Skeletal muscle satellite cell (primary cell): Measurements from ENCODE around the gene KIF12.
"Not testable (repeated sequence)": the region's sequence is repeated elsewhere in the genome, so short reads cannot be mapped to it uniquely, and the experiment has no call there.

Experiments used
- H3K27me3 ChIP-seq: 2 replicates; pipeline ENCODE4 v1.7.0; 2013; ENCODE audit warnings: low read length; ENCODE audit not compliant: control insufficient read depth, insufficient read depth
- H3K36me3 ChIP-seq: 2 replicates; pipeline ENCODE4 v1.7.0; 2013; ENCODE audit warnings: mild to moderate bottlenecking, control low read depth, low read length; ENCODE audit not compliant: insufficient read depth
- H3K4me1 ChIP-seq: 2 replicates; pipeline ENCODE4 v1.7.0; 2013; ENCODE audit warnings: low read length; ENCODE audit not compliant: control insufficient read depth, insufficient read depth
- H3K4me2 ChIP-seq: 2 replicates; pipeline ENCODE4 v1.7.0; 2013; ENCODE audit warnings: mild to moderate bottlenecking, low read length
- H3K4me3 ChIP-seq: 2 replicates; pipeline ENCODE4 v1.7.0; 2013; ENCODE audit warnings: low read length
- H3K9ac ChIP-seq: 2 replicates; pipeline ENCODE4 v1.7.0; 2013; ENCODE audit warnings: mild to moderate bottlenecking, low read depth, low read length, moderate library complexity
- H3K9me3 ChIP-seq: replicated peaks from 2 replicates; pipeline ENCODE4 v1.7.0; 2013; ENCODE audit warnings: mild to moderate bottlenecking, control low read depth, low read length

The KIF12 gene

DNA sequence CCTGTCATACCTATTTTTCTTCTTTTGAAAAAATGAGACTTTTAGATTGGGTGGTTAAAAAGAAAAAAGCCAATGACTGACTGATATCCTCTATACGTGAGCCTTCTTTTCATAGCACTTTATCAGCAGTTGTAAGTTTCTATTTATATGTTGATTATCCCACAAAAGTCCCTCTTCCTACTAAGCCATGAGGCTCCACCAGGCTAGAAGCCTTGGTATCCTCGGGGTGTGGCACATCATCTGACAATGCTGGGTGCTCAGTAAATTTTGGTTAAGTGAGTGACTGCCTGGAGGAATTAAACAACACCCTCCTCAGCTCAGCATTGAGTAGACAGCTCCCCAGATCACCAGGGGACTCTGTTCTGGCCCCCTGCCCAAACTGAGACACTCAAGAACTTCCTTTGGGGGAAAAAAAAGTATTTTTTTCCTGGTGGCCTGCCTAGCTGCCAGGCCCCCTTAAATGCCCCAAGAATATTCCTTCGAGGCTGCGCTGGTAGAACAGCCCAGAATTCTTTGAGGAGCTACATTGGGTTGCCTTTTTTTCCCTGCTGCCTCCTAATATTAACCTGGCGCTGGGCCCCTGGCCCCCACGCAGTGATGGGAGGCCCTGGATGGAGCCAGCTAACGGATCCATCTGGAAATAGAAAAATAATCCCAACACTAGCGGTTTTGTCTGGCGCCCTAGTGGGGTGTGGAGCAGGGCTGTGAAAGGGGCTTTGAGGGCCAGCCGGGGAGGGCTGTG lies 32.9 kb upstream of the KIF12 start:
- Histone ChIP-seq H3K9ac (no peak overlapping the region), H3K36me3 (no peaks in the 10 kb centered on the region), H3K9me3 (peaks cover 8% of the 10 kb centered on the region), H3K4me3 (no peak overlapping the region), H3K4me2 (no peak overlapping the region), H3K4me1 (no peaks in the 10 kb centered on the region), H3K27me3 (peaks cover 75% of the 10 kb centered on the region)

DNA sequence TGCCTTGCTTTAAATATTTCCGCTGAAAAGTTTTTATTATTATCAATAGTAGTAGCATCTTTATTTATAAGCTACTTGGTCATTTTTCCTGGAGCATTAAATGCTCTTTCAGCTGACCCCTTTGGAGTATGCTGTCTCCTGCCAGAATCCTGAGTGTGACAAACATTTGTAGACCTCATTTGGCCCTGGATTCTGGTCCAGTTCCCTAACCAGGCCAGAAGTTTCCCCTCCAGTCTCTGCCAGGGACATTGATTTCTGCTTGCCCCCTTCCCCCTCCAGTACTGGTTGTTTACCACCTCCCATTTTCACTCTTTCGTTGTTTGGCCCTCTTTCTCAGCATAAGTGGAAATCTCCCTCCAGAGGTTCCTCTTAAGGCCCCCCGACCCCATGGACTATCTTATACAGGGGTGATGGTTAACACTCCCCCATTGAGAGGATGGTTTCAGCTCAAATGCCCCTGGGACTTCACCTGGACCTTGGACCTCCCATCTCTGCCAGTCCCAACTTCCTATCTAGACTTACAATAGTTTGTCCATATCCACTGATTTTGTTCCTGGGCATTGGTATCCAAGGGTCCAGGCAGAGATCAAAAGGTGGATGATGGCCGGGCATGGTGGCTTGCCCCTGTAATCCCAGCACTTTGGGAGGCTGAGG lies 31.7 kb upstream of the KIF12 start:
- H3K9me3 ChIP-seq, result peaks cover 8% of the 10 kb centered on the region
- peaks cover 75% of the 10 kb centered on the region for H3K27me3 ChIP-seq
- H3K4me2 ChIP-seq, result no peak overlapping the region
- H3K9ac ChIP-seq, result no peak overlapping the region
- no peaks in the 10 kb centered on the region for H3K36me3 ChIP-seq
- H3K4me3 ChIP-seq, result no peak overlapping the region
- H3K4me1 ChIP-seq, result no peaks in the 10 kb centered on the region

DNA sequence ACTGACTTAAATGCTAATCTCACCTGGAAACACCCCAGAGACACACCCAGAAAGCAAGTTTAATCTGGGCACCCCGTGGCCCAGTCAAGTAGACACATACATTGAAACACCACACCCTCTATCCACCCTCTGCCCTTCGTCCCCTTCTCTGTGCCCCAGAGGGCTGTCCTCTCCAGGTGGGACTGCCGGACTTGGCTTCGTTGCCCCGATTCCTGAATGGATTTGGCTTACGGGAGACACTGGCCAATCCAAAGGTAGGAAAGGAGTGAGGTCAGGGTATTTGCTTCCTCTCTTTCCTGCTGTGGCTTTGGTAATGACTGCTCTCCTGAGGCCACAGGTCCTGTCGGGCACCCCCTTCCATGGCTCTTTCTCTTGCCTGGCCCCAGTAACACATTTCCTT lies 31.0 kb upstream of the KIF12 start:
- H3K36me3 ChIP-seq, result no peaks in the 10 kb centered on the region
- no peak overlapping the region for H3K4me3 ChIP-seq
- no peak overlapping the region for H3K9ac ChIP-seq
- H3K4me2 ChIP-seq, result no peak overlapping the region
- peaks cover 74% of the 10 kb centered on the region for H3K27me3 ChIP-seq
- no peaks in the 10 kb centered on the region for H3K4me1 ChIP-seq
- peaks cover 8% of the 10 kb centered on the region for H3K9me3 ChIP-seq

DNA sequence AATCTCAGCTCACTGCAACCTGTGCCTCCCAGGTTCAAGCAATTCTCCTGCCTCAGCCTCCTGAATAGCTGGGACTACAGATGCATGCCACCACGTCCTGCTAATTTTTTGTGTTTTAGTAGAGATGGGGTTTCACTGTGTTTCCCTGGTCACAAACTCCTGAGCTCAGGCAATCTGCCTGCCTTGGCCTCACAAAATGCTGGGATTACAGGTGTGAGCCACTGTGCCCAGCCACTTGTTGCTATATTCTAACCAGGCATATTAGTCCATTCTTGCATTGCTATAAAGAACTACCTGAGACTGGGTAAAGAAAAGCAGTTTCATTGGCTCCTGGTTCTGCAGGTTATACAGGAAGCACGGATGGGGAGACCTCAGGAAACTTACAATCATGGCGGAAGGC lies 29.7 kb upstream of the KIF12 start:
- H3K4me3 ChIP-seq, H3K4me1 ChIP-seq, H3K4me2 ChIP-seq, H3K36me3 ChIP-seq, H3K9ac ChIP-seq, H3K9me3 ChIP-seq: not testable (repeated sequence)
- H3K27me3 ChIP-seq, result peaks cover 75% of the 10 kb centered on the region

DNA sequence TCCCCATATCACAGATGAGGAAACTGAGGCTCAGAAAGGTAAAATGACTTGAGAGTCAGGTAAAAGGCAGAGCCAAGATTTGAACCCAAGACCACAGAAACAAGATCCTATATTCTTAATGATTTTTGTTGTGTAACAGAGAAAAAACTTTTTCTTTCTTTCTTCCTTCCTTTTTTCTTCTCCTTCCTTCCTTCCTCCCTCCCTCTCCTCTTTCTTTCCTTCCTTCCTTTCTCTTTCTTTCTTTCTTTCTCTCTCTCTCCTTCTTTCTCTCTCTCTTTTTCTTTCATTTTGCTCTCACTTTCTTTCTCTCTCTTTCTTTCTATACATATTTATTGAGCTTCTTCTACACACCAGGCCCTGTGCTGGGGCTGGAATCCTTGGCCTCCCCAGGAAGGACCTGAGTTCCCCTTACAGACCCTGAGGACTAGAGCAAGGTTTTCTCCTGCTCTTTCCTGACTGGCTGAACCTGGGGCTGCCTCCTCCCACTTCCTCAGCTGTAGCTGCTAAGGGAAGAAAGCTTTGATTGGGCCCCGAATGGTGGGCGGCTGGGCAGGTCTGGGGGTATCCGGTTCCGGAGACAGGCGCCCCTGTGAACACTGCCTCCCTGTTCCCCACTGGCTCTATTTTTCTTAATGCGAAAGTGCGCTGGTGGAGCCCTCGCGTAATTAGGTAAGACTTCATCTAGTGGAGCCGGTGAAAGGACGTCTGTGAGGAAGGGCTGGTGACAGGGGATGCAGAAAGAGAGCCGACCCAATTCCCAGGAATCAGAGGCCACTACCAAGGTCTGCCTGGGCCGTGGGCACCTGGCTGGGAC lies 27.4 kb upstream of the KIF12 start:
- H3K4me3 ChIP-seq, result no peak overlapping the region
- peaks cover 83% of the 10 kb centered on the region for H3K27me3 ChIP-seq
- H3K4me1 ChIP-seq, result no peaks in the 10 kb centered on the region
- no peak overlapping the region for H3K9ac ChIP-seq
- no peaks in the 10 kb centered on the region for H3K36me3 ChIP-seq
- no peak overlapping the region for H3K4me2 ChIP-seq
- H3K9me3 ChIP-seq, result peaks cover 8% of the 10 kb centered on the region

DNA sequence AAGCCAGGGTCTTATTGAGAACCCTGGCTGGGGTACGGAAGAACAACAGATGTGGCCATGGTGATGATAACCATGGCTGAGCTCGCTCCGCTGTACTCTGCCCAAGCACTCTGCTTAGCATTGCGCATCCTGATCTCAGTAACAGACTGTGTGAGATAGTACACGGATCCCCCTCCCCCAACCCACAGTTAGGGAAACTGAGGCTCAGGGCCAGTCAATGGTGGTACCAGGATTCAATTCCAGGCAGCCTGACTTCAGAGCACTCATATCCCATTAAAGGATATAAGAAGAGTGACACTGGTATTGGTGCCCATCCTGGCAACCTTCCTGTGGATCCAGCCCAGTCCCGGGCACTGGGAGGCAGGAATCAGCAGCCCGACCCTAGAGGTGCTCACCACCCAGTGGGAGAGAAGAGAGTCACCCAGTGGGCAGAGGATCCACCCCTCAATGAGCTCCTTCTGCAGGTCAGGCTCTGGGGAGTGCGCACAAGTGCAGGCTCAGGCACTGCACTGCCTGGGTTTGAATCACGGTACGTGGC lies 26.5 kb upstream of the KIF12 start:
- Histone ChIP-seq H3K9me3 (peaks cover 8% of the 10 kb centered on the region), H3K9ac (no peak overlapping the region), H3K4me3 (no peak overlapping the region), H3K27me3 (peaks cover 82% of the 10 kb centered on the region), H3K4me1 (no peaks in the 10 kb centered on the region), H3K4me2 (no peak overlapping the region), H3K36me3 (no peaks in the 10 kb centered on the region)

DNA sequence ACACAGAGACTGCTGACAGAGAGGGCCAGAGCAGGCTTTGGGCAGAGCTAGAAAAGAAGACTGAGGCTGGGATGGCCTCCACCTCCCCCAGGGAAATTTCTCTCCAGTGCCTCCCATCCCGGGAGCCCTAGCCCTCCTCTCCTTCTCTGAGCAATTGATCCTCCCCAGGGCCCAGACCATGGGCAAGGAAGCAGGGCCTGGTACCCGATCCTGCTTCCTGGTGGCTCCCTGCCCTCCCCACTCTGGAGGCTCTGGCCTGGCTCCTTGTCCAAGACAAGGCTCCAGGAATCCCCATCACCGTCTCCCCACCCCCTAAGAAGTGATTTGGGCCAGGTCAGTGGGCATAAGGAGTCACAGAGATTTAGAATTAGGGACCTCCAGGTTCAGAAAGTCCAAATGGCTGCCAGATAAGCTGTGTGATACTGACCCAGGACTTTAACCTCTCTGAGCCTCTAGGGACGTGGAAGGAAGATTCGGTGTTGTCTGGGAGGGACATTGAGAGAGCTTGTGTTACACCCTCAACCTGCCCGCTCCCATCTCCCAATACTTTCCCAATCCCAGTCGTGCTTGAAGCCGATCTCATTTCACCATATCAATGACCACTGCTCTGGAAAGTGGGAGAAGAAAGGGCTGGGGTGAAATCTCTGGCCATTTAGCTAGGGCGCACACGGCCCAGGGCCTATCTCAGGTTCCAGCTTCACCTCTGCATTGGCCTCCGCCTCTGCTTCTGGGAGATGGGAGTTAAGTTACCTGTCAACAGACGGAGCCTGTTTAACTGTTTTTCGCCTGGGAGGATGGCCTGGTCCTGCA lies 25.8 kb upstream of the KIF12 start:
- no peaks in the 10 kb centered on the region for H3K36me3 ChIP-seq
- no peaks in the 10 kb centered on the region for H3K4me1 ChIP-seq
- no peak overlapping the region for H3K4me3 ChIP-seq
- H3K27me3 ChIP-seq, result peaks cover 82% of the 10 kb centered on the region
- no peak overlapping the region for H3K9ac ChIP-seq
- H3K9me3 ChIP-seq, result peaks cover 8% of the 10 kb centered on the region
- no peak overlapping the region for H3K4me2 ChIP-seq

DNA sequence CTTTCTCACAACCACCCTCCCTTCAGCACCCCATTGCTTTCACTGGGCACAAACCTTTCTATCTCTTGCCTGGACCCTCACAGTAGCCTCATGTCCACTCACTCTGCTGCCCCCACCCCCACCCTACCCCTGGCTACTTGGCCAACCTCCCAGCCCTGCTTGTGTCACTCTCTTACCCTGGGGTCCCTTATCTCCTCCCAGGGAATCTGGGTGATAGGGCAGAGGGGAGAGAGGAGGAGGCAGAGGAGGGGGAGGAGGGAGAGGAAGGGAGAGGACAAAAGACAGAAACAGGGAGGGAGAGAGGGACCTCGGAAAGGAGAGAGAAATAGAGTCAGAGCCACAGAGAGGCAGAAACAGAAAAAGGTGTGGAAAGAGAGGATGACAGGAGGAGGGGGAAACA lies 25.0 kb upstream of the KIF12 start:
- Histone ChIP-seq H3K9ac (no peak overlapping the region), H3K4me2 (no peak overlapping the region), H3K4me1 (no peaks in the 10 kb centered on the region), H3K4me3 (no peak overlapping the region), H3K27me3 (peaks cover 81% of the 10 kb centered on the region), H3K36me3 (no peaks in the 10 kb centered on the region), H3K9me3 (peaks cover 8% of the 10 kb centered on the region)

DNA sequence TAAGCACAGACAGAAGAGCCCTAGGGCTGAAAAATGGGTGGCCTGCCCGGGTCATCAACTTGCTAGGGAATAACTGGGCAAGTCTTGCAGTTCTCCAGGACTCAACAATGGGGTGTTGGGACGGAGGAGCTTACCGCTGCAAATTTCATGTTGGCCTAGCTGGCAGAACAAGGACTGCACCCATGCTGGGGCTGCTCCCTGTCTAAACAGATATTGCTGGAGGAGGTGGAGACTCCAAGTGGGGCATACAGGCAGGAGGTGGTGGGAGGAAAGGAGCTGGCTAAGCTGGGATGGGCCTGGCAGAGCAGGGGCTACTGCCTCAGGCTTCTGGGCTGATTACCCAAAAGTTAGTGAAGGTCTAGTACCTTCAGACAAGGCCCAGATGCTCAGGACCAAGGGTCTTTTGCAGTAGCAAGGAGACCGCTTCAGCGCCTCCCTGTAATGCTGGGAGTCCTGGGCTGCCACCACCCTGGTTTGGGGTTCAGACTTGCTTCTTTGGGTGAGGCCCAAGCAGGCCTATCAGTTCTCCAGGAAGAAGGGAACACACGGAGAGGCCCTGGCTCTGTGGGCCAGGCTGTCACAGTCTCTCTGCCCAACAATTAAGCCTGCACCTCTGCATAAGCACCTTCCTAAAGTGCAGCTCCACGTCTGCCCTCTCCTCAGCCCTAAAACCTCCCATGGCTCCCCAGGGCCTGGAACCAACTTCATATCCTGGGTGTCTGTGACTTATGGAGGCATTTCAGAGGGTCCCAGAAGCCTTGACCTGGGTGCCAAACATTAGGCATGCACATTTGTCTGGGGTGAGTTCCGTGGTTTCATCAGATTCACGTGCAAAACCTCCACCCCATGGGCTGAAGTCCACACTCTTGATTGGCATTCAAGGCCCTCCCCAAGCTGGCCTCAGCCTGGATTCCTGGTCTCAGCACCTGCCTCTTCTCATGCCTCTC lies 24.2 kb upstream of the KIF12 start:
- H3K9ac ChIP-seq, result no peak overlapping the region
- no peaks in the 10 kb centered on the region for H3K36me3 ChIP-seq
- peaks cover 83% of the 10 kb centered on the region for H3K27me3 ChIP-seq
- H3K4me2 ChIP-seq, result no peak overlapping the region
- H3K4me1 ChIP-seq, result no peaks in the 10 kb centered on the region
- H3K4me3 ChIP-seq, result no peak overlapping the region
- H3K9me3 ChIP-seq, result peaks cover 8% of the 10 kb centered on the region
